Activated T-helper 1 cell treated with Interleukin-2 at 50 U/mL for 16 hours (primary cell): Measurements from ENCODE around the gene HECA.
"Not testable (repeated sequence)": the region's sequence is repeated elsewhere in the genome, so short reads cannot be mapped to it uniquely, and the experiment has no call there.

Experiments used
- DNase-seq: peaks from one replicate; pipeline ENCODE4 v3.0.0-alpha.2; 2020; ENCODE audit warnings: low read depth

Gene HECA, protein sequence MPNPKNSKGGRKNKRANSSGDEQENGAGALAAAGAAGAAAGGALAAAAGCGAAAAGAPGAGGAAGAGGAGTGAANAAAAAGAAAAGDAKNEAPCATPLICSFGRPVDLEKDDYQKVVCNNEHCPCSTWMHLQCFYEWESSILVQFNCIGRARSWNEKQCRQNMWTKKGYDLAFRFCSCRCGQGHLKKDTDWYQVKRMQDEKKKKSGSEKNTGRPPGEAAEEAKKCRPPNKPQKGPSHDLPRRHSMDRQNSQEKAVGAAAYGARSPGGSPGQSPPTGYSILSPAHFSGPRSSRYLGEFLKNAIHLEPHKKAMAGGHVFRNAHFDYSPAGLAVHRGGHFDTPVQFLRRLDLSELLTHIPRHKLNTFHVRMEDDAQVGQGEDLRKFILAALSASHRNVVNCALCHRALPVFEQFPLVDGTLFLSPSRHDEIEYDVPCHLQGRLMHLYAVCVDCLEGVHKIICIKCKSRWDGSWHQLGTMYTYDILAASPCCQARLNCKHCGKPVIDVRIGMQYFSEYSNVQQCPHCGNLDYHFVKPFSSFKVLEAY

GRCh38 chr6:139134817-139135577, at the start of gene HECA:
Gene HECA, plus strand, starts transcription at chr6:139135080. Its CDS starts 317 bp downstream, at chr6:139135397.
- peak; percentile 98 for DNase-seq

GRCh38 chr6:139091826-139092225, 43.1 kb upstream of the HECA start:
- DNase-seq = no peak

GRCh38 chr6:139099984-139100383, 34.9 kb upstream of the HECA start:
- no peak for DNase-seq

DNA sequence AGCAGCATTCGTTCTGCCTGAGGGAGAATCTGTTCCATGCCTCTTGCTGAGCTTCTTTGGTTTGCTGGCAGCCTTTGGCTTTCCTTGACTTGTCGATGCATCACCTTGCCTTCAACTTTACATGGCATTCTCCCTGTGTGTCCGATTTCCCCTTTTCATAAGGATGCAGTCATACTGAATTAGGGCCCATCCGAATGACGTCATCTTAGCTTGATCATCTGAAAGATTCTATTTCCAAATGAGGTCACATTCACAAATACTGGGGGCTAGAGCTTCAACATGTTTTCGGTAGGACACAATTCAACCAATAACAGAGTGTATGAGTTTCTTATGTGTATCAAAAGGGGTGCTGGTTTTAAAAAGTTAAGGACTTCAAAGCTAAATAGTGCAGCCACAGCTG, 27.8 kb upstream of the HECA start:
- DNase-seq = no peak

- no peak for DNase-seq
These were observed 26.5 kb upstream of the HECA start for GRCh38 chr6:139108378-139108777.

DNA sequence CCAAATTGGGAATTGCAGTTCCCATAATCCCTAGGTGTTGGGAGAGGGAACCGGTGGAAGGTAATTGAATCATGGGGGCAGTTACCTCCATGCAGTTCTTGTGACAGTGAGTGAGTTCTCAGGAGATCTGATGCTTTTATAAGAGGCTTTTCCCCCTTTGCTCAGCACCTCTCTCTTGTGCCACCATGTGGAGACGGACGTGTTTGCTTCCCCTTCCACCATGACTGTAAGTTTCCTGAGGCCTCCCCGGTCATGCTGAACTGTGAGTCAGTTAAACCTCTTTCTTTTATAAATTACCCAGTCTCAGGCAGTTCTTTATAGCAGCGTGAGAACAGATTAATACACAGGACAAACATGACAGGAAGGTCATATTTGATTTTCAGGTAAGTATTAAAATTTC, 25.3 kb upstream of the HECA start:
- no peak for DNase-seq

DNA sequence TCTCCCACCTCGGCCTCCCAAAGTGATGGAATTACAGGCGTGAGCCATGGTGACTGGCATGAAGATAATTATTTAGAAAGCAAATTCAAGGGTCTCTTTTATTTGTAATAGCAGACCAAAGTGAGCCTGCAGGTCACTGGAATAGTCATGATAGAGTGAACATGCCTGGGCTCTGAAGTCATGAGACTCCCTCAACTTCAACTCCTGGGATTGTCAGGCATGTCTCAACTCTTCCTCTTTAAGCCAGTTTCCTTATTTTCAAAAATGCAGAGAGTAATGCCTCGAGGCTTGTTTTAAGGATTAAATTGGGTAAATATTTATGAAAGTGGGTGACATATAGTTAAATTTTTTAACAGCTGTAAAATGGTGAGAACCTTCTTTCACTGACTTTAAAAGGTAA, 22.7 kb upstream of the HECA start:
- DNase-seq = no peak

DNA sequence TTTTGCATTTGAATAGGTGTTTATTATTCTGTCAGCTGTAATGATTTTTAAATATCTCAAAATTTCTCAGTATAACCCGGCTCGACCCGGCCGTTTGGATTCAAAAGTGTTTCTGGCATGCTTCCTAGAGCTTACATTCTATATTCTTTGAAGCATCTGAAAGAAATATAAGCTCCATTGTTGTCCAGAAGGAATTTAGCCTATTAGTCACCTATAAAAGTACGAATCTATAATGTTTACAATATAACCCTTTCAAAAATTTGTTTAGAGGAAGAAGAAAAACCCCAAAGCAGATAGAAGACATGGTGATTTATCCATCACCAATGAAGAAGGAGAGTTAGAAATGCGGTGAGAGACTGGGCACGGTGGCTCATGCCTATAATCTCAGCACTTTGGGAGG, 22.3 kb upstream of the HECA start:
- DNase-seq = no peak

DNA sequence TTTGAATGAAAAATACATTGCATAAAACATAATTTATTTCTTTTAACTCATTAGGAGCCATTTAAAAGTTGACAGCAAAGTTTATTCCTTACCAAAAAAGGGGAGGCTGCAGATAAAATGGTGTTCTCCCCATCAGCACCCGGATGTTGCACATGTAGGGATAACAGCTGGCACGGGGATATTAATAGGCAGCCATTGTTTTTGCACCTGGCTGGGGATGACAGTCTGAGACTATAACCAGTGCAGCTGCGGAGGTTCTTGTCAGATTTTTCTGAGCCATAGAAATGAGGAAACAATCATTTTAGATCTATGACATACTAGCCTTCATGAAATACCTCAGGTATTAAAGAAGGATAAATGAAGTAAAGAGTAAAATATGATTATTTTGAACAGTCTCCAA, 20.1 kb upstream of the HECA start:
- DNase-seq = no peak

DNA sequence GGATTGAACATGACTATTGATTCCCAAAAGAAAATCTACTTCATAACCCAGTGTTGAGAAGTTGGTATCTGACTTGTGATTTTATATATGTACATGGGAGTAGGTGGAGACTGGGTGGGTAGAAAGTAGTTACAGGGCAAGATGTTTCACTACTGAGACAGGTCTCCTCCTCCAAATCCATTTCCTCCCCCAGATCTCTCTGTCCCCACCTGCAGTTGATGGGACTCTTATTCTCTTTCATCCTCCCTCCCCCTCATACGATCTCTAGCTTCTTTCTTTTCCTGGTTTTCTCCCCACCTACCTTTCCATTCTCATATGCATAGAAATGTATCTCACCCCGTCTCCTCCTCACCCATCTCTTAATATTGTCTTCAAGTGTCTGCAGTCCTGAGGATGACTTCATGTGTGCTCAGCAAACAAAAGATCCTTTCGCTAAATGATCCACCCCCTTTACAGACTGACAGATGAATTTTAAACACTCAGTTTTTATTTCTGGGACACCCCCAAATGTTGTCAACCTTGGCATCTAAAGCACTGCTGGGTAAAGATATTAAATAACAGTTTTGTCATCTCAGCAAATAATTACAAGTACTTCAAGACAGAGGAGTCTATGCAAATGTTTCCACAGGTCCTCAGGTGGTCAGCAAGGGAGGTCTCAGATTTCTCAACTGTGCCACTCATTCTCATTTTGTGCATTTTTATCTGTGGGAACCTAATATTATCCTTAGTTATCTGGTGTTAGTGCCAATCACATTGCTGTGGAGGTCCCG, 18.7 kb upstream of the HECA start:
- DNase-seq = no peak

DNA sequence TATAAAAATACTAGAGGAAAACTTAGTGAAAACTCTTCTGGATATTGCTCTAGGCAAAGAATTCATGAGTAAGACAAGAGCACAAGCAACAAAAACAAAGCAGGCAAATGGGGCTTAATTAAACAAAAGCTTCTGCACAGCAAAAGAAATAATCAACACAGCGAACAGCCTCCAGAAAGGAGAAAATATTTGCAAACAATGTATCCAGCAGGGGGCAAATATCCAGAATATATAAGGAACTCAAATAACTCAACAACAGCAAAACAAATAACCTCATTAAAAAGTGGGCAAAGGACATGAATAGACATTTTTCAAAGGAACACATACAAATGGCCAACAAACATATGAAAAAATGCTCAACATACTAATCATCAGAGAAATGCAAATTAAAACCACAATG, 17.1 kb upstream of the HECA start:
- no peak for DNase-seq

- no peak for DNase-seq
These were observed 15.3 kb upstream of the HECA start for GRCh38 chr6:139119552-139119951.

DNA sequence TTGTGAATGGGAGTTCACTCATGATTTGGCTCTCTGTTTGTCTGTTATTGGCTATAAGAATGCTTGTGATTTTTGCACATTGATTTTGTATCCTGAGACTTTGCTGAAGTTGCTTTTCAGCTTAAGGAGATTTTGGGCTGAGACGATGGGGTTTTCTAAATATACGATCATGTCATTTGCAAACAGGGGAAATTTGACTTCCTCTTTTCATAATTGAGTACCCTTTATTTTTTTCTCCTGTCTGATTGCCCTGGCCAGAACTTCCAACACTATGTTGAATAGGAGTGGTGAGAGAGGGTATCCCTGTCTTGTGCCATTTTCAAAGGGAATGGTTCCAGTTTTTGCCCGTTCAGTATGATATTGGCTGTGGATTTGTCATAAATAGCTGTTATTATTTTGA, 12.1 kb upstream of the HECA start:
- DNase-seq = not testable (repeated sequence)

DNA sequence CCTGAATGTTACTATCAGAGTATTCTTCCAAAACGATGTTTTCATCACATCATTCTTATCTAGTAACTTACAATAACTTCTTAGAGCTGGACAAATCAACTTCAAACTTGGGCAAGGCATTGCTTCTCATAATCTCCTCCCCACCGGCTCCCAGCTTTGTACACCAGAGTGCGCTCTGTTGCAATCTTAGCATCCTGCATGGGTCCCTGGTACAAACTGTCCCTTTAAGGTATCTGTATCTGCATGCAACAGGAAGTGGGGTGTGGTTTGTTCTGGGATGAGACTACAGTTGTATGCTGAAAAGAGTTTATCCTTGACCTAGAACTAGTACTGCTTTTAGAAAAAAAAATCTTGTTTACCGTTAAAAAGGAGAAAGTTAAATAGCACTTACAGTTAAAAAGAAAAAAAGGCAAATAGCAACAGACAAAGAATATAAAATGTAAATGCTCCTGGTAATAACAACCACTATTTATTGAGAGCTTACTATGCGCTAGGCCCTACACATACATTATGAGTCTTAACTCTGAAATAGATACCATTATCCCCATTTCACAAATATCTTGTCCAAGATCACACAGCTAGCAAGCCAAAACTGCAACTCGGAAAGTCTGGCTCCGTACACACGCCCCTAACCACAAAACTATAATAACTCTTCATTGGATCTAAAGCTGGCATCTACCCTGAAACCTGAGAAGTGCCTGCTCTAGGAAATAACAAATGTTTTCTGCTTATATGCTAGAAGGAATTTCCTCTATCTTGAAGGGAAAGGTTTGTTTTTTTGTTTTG, 9.8 kb upstream of the HECA start:
- DNase-seq = peak; percentile 59

DNA sequence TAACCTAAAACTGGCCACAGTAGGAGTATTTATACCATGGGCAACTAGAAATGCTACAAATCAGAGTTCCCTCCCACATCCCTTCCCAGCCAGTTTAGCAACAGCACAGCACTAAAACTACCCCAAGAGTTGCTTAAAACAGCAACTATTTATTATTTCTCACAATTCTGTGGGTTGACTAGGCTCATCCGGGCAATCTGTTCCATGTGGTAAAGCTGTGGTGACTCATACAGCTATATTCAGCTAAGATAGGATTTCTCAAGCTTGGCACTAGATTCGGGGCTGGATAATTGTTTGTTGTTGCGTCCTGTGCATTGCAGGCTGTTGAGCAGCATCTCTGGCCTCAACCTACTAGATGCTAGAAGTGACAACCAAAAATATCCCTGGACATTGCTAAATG, 8.6 kb upstream of the HECA start:
- DNase-seq = no peak

DNA sequence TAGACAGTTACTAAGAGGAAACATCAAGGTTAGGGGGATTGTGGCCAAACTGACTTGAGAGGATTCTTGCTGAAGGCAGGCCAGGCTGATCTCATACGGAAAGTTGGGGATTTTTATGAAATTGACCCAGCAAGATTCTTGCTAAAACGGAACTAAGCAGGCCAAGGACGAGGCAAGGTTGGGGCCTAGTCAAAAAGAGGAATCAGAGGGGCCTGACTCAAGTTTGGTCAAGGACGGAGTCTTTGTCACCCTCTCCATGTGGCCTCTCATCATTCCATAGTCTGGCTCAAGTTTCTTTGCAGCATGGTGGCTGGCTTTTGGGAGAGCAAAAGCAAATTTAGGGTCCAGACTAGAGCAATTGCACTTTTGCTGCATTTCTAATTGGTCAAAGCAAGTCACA, 7.9 kb upstream of the HECA start:
- DNase-seq = no peak

GRCh38 chr6:139129284-139129683, 5.6 kb upstream of the HECA start:
- no peak for DNase-seq

DNA sequence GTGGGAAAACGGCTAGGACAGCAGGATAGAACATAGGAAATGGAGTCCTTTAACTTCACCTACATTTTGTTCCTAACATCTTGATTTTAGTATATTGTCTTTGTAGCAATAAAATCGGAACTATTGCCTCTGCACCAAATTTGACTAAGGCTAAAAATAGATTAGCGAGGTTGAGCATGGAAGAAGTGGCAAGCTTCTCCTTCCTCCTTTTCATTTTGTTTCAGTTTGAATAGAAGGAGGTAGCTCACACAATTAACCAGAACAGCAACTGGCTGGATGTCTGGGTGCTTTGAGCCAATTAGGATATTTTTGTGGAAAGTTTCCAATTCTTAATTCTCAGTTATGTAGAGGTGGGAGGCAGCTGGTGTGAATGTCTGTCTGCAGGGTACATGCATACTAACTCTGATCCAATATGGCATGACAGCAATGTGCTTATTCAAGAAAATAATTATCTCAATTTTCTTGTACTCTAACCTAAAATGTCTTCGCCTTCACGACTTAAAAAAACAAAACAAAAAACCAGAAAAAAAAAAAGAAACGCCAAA, 3.1 kb upstream of the HECA start:
- no peak for DNase-seq

- DNase-seq = no peak
These were observed 1.4 kb upstream of the HECA start for GRCh38 chr6:139133262-139134063.

GRCh38 chr6:139134064-139134395, 850 bp upstream of the HECA start:
- DNase-seq = no peak
